ENCODE data around the gene CORO6. TPM values are rescaled to one million over a fixed set of nuclear protein-coding genes. Genes with fewer than 3 reads are reported as not detected.
"Not testable (repeated sequence)": the region's sequence is repeated elsewhere in the genome, so short reads cannot be mapped to it uniquely, and the experiment has no call there.

CORO6 gene
- 5.7 TPM for total RNA-seq

DNA sequence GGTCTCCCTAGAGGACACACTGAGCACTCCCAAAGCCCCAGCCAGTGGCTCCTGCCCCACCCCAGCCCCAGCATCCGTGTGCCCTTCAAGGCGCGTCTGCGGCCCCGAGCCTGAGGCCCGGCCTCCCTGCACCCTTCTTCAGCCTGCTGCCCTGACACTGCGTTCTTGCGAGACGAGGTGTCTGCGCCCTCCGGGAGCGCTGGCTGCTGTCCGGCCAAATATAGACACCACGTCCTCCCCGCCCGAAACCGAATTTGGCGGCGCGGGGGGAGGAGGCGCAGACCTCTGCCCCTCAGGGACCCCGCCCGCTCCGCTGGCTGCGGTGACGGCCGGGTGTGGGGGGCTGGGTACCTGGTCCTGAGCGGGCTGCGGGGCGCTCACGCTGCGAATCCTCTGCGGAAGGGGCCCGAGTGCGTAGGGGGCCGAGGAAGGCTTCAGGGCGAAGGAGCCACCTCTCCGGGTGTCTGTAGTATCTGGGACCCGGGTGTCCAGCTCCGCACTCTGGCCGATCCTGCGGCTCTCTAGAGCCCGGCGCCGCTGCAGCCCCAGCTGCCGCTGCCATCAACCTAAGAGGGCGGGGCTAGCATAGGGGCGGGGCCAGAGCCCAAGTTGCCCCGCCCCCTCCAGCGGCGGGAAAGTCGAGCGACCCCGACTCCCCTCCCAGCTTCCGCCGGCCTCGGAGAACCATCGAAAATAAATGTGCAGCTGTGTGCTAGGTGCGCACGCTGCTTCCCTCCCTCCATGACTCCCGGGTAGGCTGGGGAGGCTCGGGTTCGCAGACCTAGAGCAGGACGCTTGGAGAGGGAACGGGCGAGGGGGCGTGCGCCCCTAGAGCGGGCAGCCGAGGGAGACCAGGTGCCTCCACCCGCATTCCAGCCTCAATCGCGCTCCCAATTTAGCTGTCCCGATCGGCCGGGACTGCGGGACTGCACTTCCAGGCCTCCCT, at the start of gene CORO6:
Gene CORO6 (minus strand): TSS at position 576 of the 946 bp plus-strand sequence. CDS start 1,491 bp downstream, outside the sequence.
- DNase-seq = no peak

DNA sequence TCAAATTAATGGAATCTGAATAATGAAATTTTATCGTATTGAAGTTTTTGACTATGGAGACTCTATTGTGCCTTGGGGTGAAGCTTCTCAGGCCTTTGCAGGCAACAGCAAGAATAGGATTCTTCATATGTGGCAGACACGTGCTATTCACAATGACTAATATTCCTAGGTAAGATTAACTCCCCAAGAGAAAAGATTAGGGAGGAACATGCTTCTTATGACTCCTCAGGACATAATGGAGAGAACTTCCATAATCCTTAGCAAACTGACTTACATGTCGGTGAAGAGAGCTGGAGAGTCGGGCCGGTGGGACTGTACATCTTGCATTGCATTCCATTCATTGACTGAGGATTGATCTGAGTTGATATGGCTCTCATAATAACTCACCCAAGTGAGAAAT, 48.9 kb upstream of the CORO6 start:
- DNase-seq = no peak

DNA sequence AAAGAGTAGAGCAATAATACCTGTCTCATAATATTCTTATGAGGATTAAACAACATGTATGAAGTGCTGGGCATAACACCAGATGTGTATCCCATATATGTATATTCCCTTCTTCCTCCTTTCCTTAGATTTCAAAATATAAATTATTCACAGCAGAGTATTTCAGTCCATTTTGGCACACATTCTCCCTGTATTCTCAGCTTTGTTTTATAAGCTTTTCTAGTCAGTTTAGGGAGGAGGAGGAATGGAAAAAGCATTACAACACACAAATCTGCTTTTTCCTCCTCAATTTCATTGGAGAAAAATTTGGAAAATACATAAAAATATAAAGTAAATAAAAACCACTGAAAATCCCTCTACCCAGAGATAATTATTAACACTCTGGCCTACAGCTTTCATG, 46.6 kb upstream of the CORO6 start:
- no peak for DNase-seq

DNA sequence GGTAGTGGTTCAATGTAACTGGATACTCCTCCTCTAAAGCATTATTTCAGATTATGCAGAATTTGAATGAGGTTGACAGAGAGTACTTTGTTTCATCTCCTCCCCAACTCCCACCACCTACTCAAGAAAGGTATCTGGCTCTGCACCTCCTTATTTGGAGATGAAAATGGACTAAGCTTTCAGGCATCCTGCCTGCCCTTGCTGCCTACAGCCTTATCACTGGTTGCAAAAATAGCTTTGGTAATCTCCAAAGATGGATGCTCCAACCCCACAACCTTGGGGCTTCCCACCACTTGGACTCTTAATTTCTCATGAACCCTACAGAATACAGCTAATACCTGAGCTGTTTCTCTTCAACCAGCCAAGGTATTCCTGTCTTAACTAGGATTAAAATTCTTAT, 45.3 kb upstream of the CORO6 start:
- DNase-seq = no peak

DNA sequence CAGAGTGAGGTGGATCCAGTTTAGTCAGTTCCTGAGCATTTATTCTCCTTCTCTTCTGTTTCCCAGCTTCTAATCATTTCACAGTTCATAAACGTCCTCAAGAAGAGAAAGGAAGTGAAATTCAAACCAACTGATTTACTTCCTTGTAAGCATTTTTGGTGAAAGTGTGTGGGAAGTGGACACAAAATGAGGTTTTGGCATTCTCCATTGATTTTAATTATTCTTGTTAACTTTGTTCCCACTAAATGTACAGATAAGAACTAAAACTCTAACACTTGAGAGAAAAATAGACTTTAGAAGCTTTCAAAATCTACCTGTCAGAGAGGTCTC, 42.7 kb upstream of the CORO6 start:
- no peak for DNase-seq

DNA sequence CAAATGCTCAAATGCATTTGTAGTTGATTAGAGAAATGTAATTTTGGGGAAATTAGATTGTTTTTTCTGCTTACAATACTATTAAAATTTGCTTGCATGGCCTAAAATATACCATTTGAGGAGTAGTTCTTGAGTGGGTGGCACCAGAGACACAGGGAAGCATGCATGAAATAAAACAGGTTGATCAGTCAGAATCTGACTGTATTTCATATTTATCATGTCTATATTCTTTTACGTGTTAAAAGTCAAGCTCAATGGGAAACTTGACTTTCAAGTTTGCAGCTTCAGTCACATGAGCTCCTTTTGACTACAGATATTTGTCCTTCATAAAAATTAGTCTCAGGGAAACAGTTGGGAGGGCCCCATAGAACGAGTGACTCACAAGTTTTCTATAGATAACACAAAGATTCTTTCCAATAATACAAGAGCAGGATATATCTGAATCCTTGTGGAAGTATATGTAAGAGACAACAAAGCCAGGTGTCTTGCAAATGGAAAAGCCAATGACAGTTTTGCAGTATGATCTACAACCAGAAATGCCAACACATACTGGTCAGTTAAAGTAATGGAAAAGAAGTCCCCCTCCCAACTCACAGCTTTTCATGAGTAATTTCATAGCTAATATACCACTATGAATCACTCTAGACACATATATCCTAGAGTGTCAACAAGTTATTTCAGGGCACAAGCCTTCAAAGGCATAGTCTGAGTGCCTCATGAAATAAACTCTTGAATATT, 42.2 kb upstream of the CORO6 start:
- no peak for DNase-seq

DNA sequence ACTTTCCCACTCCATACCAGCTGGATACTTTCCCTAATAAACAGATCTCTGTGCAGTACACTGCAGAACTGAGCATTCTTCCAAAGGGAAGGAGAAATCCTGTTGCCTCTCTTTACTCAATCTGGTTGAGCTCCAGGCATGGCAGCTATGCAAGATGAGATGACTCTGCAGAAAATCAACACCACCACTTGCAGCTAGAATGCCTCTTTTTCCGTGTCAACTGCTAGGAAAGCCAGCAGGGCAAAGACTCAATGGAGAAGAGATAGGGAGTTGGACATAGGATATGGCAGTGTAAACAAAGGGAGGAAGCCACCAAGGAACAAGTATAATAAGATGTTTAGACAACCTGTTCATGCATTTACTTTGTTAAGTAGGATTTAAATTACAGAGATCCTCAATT, 40.4 kb upstream of the CORO6 start:
- no peak for DNase-seq

DNA sequence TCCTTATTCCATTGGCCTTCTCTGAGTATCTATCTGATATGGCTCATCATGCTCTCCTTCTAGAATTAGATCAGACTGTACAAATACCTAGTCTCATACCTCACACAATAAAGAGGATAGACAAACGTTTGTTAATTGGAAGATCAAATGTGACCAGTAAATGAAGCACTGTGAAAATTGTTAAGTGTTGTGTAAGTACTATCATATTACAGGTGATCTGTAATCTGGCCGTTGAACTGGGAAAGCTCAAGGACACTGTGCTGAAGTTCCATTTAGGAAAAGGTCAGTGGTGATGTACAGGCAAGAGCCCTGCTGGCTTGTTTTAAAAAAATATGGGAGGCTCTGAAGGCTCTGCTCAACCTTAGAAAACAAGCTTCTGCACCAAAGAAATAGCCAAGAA, 38.5 kb upstream of the CORO6 start:
- no peak for DNase-seq

DNA sequence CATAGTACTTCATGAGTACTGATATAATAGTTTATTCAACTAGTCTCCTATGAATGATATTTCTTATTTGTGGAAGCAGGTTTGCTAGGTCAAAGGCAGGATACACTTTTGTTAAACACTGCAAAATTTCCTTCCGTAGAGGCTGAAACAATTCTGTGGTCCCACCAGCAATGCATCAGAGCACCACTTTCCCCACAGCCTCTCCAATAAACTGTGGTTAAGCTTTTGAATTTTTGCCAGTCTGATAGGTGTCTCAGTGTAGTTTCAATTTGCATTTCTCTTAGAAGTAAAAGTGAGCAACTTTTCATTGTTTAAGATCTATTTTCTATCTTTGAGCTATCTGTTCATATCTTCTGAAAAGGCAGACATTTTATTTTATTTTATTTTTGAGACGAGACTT, 36.4 kb upstream of the CORO6 start:
- DNase-seq = no peak

DNA sequence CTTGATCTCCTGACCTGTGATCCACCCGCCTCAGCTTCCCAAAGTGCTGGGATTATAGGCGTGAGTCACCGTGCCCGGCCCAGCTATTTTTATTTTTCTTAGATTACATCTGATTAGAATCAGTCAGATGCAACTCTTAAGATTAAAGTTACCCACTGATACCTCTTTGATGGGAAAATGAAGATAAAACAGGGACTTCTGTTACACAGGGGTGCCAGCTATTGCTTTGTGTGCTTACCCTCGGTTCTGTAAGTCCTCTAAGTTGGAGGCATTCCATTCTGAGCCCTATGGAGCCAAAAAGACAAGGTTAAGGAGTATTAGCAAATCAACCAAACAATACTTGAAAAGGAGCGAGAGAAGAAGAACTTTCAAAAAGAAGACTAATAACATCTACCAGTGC, 32.6 kb upstream of the CORO6 start:
- DNase-seq = no peak

DNA sequence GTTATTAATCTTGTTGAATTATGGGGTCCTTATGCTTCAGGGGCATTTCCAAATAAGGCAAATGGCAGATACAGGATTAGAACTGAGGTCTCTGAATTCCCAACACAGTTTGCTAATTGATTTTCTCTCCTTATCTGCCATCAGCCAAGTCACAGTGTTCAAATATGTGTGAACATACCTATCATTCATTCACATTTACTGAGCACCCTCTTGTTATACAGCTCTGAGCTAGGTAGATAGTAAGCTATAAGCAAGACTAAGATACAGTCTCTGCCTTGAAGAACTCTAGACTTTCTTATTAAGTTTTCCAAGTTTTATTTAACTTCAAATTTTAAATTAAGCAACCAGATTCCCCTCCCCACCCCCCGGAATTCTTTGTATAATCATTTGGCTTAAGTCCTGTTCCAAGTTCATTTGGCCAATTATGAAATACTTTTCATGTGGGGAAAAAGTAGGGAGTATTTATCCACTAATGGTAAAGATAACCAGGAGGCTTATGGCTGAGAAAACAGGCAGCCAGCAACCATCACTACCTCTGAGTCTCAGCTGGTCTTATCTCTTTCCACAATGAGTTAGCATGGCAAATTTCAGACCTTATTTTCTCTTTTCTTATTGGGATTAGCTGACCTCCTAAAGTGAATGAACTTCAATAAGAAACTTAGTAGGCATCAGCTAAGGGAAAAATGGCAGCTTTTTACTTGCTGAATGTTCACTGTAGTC, 31.4 kb upstream of the CORO6 start:
- DNase-seq = no peak

DNA sequence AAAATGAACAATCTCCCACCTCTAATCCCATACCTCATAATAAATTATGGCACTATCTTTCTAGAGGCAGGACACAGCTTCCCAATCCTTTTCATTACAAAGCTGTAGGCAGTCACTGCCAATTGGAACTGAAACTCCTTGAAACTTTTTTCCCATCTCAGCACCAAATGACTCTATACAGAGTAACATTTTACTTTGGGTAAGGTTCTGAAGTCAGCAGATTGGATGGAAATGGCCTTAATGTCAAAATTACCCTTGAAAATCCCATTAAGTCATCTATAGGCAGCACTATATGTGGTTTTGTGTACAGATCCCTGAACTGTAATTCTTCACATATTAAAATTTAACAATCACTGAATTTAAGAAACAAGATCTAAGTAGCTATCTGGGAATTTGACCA, 30.3 kb upstream of the CORO6 start:
- DNase-seq = no peak

DNA sequence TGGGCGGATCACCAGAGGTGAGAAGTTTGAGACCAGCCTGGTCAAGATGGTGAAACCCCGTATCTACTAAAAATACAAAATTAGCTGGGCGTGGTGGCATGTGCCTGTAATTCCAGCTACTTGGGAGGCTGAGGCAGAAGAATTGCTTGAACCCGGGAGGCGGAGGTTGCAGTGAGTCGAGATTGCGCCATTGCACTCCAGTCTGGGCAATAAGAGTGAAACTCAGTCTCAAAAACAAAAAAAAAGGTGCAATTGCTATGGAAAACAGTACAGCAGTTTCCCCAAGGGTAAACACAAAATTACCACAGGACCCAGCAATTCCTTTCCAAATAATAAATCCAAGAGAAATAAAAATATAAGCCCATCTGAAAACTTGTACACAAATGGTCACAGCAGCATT, 29.2 kb upstream of the CORO6 start:
- not testable (repeated sequence) for DNase-seq

DNA sequence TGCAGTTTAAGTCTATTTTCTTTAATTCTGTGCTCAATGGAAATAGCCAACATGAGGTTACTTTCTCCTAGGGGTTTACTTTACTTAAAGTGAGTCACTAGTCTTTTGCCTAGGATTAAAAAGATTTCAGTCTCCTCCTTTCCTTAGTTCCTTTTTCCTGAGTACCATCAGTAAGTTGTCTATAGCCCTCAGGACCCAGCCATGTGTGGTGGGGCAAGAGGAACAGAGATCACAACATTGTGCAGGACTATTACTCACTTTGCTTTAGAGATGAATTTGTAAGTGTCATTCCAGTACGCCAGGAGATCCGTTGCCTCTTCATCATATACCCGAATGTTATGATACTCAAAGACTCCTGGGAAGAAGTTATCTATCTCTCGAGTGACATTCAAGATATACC, 27.7 kb upstream of the CORO6 start:
- DNase-seq = no peak

DNA sequence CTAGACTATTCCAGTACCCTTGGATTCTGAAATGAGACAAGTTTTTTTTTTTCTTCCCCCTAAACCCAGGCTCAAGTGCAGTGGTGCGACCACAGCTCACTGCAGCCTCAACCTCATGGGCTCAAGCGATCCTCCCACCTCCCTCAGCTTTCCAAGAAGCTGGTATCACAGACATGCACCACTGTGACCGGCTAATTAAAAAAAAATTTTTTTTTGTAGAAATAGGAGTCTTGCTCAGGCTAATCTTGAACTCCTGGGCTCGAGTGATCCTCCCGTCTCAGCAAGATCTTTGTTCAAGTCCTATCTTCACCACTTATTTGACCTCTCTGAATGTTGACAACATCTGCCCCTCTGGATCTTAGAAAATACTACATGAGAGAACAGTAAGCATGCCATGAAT, 26.6 kb upstream of the CORO6 start:
- DNase-seq = no peak

DNA sequence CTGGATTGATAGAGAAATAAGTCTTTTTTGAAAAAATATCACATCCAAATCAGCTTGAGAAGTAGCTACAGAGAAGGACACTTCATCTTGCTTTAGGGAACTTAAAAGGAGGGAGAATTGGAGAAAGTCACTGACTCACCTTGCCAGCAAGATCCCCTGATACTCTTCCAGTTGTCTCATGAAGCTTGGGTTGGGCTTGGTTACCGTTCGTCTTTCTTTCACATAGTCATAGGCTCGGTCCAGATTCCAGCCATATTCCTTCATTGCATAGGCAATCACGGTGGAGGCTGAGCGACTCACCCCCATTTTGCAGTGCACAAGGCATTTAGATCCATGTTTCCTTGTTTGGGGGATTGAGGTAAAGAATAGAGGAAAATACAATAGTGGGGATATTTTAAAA, 25.3 kb upstream of the CORO6 start:
- no peak for DNase-seq

DNA sequence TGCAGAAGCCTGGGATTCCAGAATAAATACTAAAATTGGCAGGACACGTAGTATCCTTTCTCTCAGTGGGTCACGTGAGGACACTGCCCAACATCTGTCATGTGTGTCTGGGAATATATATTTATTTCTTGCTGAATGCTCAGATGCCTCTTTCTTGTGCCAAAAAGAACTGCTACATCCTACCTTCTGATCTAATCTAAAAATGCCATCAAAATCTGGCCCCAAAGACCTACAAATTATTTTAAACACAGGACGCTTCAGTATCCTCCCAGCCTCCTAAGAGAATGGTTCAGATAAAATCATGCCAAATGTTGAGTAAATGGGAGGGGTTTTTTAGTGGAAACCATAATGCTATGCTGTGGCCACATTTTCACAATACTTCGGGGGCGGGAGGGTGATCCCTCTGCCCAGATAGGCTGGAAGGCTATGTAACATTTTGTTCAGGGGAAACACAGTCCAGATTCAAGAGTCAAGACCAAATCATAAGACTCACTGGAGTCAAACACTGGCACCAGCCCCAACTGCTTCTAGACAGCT, 22.9 kb upstream of the CORO6 start:
- DNase-seq = peak; percentile 72

DNA sequence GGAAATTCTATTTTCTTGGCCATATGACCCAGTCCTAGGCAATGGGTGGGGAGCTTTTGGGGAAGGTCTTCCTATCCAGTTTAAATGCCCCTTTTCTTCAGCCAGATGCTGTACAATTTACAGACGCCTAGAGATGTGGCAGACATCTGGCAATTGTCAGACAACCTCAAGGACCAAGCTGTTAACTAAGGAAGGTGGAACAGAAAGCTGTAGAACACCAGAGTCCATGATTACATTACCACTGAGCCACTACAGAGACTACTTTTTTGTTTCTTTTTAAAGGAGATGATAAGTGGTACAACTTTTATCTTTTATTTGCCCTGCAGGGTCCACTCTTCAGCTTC, 21.1 kb upstream of the CORO6 start:
- no peak for DNase-seq

DNA sequence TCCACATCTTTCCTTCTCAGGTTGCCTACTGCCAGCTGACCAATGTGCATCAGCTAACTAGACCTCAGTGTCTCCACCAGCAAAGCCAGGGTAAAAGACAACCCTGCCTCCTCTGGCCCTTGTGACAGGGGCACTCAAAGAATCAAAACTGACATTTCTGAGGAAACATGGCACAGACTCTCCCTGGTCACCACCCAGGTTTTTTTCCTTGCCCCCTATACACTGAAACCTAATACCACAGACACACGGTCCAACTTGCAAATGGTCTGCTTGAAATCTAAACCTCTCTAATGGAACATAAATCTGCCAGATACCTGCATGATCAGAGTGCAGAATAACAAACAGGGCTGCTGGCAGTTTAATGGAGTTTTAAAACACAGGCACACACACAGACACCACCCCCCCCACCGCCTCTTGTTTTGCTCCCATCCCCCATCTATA, 19.5 kb upstream of the CORO6 start:
- no peak for DNase-seq

DNA sequence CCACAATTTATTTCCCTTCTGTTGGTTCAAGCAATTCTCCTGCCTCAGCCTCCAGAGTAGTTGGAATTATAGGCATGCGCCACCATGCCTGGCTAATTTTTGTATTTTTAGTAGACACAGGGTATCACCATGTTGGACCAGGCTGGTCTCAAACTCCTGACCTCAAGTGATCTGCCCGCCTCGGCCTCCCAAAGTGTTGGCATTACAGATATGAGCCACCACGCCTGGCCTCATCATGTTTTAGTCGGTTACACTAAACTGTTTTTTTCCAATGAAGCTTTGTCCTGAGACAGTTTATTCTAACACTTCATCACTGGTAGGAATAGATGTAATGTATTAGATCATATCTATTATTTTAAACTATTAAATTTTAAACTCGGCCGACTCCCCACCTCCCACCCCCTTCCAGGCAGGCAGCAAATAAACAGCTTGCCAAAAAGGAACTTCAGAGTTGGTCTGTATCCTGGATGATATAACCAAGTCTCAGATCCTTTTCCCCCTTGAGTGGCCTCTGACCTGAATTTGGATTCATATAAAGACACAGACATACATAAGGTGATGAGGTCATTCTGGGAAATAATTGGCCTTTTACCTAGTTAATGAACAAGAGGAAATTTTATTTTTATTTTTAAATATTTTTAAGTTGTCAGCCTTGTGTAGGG, 18.4 kb upstream of the CORO6 start:
- no peak for DNase-seq

DNA sequence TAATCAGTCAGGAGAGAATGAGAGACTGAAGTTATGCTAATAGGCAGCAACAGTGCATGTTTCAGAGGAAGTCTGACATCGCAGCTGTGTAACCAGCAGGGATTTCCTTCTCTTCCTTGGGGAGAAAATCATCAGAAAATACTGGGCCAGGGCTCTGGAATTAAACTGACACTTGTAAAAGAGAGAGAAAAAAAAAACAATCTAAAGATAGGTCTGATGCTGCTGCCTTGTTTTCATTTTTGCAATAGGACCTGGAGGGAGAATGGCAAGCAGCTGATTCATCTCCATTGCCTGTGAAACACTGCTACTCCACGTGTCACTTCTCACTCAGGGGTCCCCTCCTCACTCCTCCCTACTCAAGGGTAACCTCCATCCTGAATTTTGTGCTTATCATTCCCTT, 17.7 kb upstream of the CORO6 start:
- DNase-seq = no peak

DNA sequence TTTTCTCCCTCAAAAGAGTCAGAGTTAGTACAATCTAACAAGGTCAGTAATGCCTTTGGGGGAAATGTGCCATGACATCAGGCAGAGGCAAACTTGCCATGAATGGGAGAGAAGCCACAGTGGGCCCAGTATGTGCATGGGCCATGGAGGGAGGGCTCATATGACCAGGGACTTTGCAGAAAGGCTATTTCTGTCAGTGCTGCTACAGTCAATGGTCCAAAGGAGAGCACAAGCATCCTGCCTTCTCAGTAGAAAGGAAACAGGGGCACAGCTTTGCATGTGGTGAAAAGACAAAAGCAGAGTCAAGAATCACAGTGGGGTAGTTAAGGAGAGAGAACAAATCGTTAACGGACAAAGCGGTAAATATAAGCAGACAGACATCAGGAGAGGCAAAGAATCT, 11.2 kb upstream of the CORO6 start:
- no peak for DNase-seq

All from skin of body (tissue), 2 donors.